GM12892 (cell line): Measurements from ENCODE around the gene PLEKHA5.
"Not testable (repeated sequence)": the region's sequence is repeated elsewhere in the genome, so short reads cannot be mapped to it uniquely, and the experiment has no call there.

Source experiments
- DNase-seq: peaks from one replicate; pipeline ENCODE4 v3.0.0; 2011; ENCODE audit not compliant: insufficient read length
- FAIRE-seq: peaks from 2 replicates; lab custom pipeline; 2011; peaks lifted over from hg19 to GRCh38; lab: Jason Lieb, UNC
- POLR2A ChIP-seq: IDR thresholded peaks from 2 replicates; pipeline ENCODE4 v1.6.1; 2011; ENCODE audit warnings: low read depth, low read length, control low read depth
- POLR2AphosphoS5 ChIP-seq: IDR thresholded peaks from 2 replicates; pipeline ENCODE4 v1.6.1; 2011; ENCODE audit warnings: low read depth, low read length, control low read depth
- TAF1 ChIP-seq: IDR thresholded peaks from 2 replicates; pipeline ENCODE4 v1.6.1; 2011; ENCODE audit warnings: low read depth, mild to moderate bottlenecking, control low read depth, low read length, borderline replicate concordance

Gene PLEKHA5

DNA sequence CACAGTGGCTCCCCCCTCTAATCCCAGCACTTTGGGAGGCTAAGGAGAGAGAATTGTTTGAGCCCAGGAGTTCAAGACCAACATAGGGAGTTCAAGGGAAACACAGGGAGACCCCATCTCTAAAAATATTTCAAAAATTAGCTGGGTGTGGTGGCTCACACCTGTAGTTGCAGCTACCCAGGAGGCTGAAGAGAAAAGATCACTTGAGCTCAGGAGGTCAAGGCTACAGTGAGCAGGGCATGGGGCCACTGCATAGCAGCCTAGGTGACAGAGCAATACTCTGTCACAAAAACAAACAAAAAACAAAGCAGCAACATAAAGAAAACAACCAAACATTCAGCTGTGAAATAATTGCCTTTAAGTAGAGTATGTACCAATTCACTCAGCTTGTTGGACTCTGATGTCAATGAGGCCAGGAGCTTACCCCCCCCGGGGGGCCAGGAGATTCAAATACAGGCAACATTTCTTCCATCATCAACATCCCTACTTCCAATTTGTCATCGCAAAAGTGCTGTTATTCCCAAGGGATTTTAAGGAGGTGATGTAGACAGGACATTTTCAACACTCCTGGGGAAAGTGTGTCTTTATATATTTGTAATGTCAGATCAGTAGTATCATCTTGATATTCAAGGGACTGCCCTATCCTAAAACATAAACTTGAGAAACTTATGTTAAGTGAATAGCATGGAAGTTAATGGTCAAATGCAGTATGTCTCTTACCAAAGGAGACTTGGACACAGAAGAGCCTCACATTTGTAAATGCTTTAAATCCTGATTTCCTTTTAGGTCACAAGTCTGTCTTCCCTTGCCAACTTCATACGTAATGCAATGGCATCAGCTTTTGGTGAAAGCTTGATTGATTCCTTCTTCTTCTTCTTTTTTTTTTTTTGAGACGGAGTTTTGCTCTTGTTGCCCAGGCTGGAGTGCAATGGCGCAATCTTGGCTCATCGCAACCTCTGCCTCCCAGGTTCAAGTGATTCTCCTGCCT lies 269.1 kb downstream of the PLEKHA5 start:
- FAIRE-seq = no peak

DNA sequence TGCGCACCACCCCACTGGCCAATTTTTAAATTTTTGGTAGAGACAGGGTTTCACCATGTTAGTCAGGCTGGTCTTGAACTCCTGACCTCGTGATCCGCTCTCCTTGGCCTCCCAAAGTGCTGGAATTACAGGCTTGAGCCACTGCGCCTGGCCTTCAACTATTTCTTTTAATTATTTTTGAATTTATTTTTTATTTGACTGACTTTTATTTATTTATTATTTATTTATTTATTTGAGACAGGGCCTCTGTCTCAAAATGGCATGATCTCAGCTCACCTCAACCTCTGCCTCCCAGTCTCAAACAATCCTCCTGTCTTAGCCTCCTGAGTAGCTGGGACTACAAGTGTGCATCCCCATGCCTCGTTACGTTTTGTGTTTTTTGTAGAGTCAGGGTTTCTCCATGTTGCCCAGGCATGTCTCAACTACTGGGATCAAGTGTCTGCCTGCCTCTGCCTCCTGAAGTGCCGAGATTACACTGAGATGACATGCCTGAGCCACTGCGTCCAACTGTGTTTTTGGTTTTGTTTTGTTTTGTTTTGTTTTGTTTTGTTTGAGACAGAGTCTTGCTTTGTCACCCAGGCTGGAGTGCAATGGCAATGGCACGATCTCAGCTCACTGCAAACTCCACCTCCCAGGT lies 271.2 kb downstream of the PLEKHA5 start:
- FAIRE-seq, DNase-seq: not testable (repeated sequence)

More for the DNA sequence above, 269.1 kb downstream of the PLEKHA5 start:
- no peak for DNase-seq
- TF ChIP-seq POLR2AphosphoS5 (no peak), POLR2A (no peak), TAF1 (no peak)

DNA sequence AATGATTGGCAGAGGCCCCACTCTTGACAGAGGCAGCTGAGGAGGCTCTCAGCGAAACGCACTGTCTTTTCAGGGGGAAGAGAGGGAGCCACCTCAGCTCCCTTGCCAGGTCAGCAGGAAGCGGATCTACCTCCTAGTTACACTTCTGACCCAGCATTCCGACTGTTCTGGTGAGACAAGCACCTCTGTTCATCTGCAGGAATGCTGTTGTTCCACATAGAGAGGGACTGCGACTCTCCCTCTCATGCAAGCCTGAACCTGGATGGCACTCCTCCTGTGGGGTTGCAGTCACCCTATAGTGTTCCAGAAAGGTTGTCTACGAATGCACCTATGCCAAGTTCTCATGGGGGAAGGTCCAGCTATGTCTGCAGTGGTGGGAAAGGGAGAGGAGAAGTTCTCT lies 272.7 kb downstream of the PLEKHA5 start:
- TF ChIP-seq POLR2AphosphoS5 = no peak
- DNase-seq (no peak), FAIRE-seq (no peak)

GRCh38 chr12:19402743-19403431 lies 273.4 kb downstream of the PLEKHA5 start:
- DNase-seq (no peak), FAIRE-seq (no peak)
- no peak for TF ChIP-seq POLR2AphosphoS5

DNA sequence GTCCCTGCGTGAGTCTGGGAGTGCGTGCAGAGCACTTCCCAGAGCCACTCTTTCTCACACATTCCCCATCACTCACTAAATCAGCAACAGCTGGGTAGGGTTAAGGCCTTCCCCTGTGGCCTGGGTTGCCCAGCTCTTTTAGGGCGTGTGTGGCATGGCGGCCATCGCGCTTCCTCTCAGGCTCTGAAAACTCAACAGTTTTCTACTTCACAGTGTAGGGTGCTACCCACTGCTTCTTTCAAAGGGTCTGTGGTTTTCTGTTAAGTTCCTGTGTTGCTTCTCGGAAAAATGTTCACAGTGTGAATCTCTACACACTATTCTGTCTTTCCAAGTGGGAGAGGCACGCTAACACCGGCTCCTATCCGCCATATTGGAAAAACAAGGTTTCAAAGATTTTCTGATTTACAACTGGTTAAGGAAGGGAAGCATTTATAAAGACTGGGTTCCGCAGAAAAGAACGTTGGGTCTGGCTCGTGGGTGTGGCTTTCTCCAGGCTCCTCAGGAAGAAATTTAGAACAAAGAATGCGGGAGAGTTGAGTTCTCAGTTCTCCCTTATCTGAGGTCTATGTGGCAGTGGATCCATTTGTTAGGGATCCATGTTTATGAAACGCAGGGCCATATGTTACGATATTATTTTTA lies 274.8 kb downstream of the PLEKHA5 start:
- FAIRE-seq (no peak), DNase-seq (no peak)
- no peak for TF ChIP-seq TAF1

GRCh38 chr12:19409376-19409775 lies 279.8 kb downstream of the PLEKHA5 start:
- FAIRE-seq = no peak
- no peak for TF ChIP-seq POLR2AphosphoS5
- TF ChIP-seq POLR2A = no peak
- no peak for TF ChIP-seq TAF1
- DNase-seq = no peak

DNA sequence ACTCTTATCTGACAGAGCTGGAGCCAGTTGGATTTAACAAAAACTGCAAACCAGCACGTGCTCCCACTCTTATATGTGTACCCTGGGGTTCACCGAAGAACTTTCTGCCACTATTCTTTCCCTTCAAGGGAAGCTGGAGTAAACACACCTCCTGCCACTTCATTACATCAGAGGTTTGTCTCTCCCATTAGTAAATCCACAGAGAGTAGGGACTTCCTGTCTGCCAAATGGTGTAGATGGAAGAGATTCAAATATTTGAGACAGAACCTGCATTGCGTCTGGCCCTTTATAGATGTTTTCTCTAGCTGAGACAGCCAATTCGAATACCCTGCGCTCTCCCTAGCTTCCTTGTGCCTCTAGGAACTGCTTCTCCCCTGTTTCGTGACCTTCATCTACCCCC lies 280.7 kb downstream of the PLEKHA5 start:
- no peak for TF ChIP-seq TAF1
- TF ChIP-seq POLR2AphosphoS5 = no peak
- TF ChIP-seq POLR2A = no peak
- DNase-seq = no peak
- no peak for FAIRE-seq

DNA sequence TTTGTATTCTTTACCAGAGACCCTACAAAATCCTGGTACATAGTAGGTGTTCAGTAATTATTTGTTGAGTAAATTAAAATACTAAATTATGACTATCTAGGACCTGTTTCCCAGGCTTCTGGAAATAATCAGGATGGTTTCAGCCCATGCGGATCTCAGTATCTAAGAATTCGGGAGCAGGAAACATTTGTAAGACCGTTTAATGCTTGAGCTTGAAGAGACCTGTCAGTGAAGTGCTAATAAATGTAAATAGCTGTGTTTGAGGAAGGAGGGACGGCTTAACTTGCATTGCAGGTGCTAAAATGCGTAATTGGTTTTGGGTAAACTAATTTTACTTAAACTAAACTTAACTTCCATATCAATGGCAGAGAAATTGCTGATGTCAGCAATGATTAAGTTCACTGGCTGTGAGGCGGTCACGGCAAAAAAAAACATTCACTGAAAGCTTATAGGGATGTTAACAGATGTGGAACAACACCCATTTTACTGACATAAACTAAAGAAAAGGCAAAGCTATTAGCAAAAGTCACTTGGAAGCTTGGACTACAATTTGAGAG lies 281.2 kb downstream of the PLEKHA5 start:
- DNase-seq (no peak), FAIRE-seq (no peak)
- TF ChIP-seq POLR2AphosphoS5 (no peak), POLR2A (no peak), TAF1 (no peak)

- TF ChIP-seq TAF1 = no peak
- TF ChIP-seq POLR2A = no peak
- TF ChIP-seq POLR2AphosphoS5 = no peak
- no peak for DNase-seq
- no peak for FAIRE-seq
Observed at GRCh38 chr12:19411234-19412204, 282.0 kb downstream of the PLEKHA5 start.

DNA sequence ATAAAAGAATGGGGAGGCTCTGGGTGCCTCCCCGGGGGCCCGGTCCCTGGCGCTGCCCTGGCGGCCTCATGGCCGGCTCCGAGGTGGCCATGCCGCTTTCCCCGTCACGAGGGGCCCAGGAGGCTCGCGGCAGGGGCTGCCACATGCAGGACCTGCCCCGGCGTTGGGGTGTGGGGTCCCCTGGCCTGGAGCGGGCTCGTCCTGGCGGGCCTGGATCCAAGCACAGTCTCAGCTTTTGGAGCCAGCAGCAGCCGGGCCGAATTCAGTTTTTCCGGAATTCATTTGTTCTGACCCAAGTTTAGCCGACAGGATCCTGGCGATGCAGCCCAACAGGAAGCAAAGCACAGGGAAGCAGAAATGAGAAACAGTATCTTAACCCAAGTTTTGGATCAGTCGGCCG lies 283.3 kb downstream of the PLEKHA5 start:
- TF ChIP-seq POLR2AphosphoS5 (no peak), TAF1 (no peak), POLR2A (no peak)
- DNase-seq (no peak), FAIRE-seq (no peak)

- not testable (repeated sequence) for FAIRE-seq, DNase-seq
Observed at GRCh38 chr12:19413582-19413981, 284.0 kb downstream of the PLEKHA5 start.
